ENCODE data around the gene ASCC1.

Gene ASCC1

GRCh38 chr10:72186258-72186981, 29.7 kb downstream of the ASCC1 start:
- Histone ChIP-seq H3K4me2 (ENCODE audit: low read length) (no peak overlapping the region), H2AFZ (no peak overlapping the region), H3K4me1 (no peaks in the 10 kb centered on the region), H3K4me3 (ENCODE audit: low read depth, low read length) (peak overlapping the region; percentile 16), H3K9ac (no peak overlapping the region), H3K9me3 (ENCODE audit: control insufficient read depth, low read length) (no peaks in the 10 kb centered on the region), H3K79me2 (no peaks in the 10 kb centered on the region), H3K27ac (peak overlapping the region; percentile 72), H3K27me3 (ENCODE audit: control insufficient read depth, insufficient read depth, low read length) (no peaks in the 10 kb centered on the region), H3K36me3 (ENCODE audit: control insufficient read depth, insufficient read depth, low read length) (no peaks in the 10 kb centered on the region)
- TF ChIP-seq CTCF (IDR thresholded peaks at IDR 0.05), result no peak

- no peaks in the 10 kb centered on the region for H3K36me3 ChIP-seq (ENCODE audit: control insufficient read depth, insufficient read depth, low read length)
- H3K4me2 ChIP-seq (ENCODE audit: low read length), result no peak overlapping the region
- H3K4me1 ChIP-seq, result no peaks in the 10 kb centered on the region
- no peak overlapping the region for H3K27ac ChIP-seq
- no peak overlapping the region for H3K4me3 ChIP-seq (ENCODE audit: low read depth, low read length)
- no peaks in the 10 kb centered on the region for H3K9me3 ChIP-seq (ENCODE audit: control insufficient read depth, low read length)
- no peak overlapping the region for H2AFZ ChIP-seq
- no peak for TF ChIP-seq CTCF (IDR thresholded peaks at IDR 0.05)
- H3K79me2 ChIP-seq, result no peaks in the 10 kb centered on the region
- H3K27me3 ChIP-seq (ENCODE audit: control insufficient read depth, insufficient read depth, low read length), result no peaks in the 10 kb centered on the region
- H3K9ac ChIP-seq, result no peak overlapping the region
These were observed 31.9 kb downstream of the ASCC1 start for GRCh38 chr10:72184156-72184555.

- TF ChIP-seq CTCF (IDR thresholded peaks at IDR 0.05), result no peak
- no peak overlapping the region for H3K9ac ChIP-seq
- no peaks in the 10 kb centered on the region for H3K4me1 ChIP-seq
- H3K36me3 ChIP-seq (ENCODE audit: control insufficient read depth, insufficient read depth, low read length), result no peaks in the 10 kb centered on the region
- no peaks in the 10 kb centered on the region for H3K9me3 ChIP-seq (ENCODE audit: control insufficient read depth, low read length)
- H2AFZ ChIP-seq, result no peak overlapping the region
- H3K27ac ChIP-seq, result no peak overlapping the region
- no peaks in the 10 kb centered on the region for H3K79me2 ChIP-seq
- H3K4me2 ChIP-seq (ENCODE audit: low read length), result no peak overlapping the region
- H3K4me3 ChIP-seq (ENCODE audit: low read depth, low read length), result no peak overlapping the region
- no peaks in the 10 kb centered on the region for H3K27me3 ChIP-seq (ENCODE audit: control insufficient read depth, insufficient read depth, low read length)
These were observed 38.6 kb downstream of the ASCC1 start for GRCh38 chr10:72177454-72177853.

- no peak for TF ChIP-seq CTCF (IDR thresholded peaks at IDR 0.05)
- no peak overlapping the region for H3K27ac ChIP-seq
- no peaks in the 10 kb centered on the region for H3K27me3 ChIP-seq (ENCODE audit: control insufficient read depth, insufficient read depth, low read length)
- no peaks in the 10 kb centered on the region for H3K79me2 ChIP-seq
- H3K9me3 ChIP-seq (ENCODE audit: control insufficient read depth, low read length), result no peaks in the 10 kb centered on the region
- no peak overlapping the region for H2AFZ ChIP-seq
- no peaks in the 10 kb centered on the region for H3K4me1 ChIP-seq
- no peak overlapping the region for H3K9ac ChIP-seq
- no peak overlapping the region for H3K4me3 ChIP-seq (ENCODE audit: low read depth, low read length)
- no peaks in the 10 kb centered on the region for H3K36me3 ChIP-seq (ENCODE audit: control insufficient read depth, insufficient read depth, low read length)
- H3K4me2 ChIP-seq (ENCODE audit: low read length), result no peak overlapping the region
These were observed 39.4 kb downstream of the ASCC1 start for GRCh38 chr10:72176701-72177100.

- no peak overlapping the region for H2AFZ ChIP-seq
- H3K79me2 ChIP-seq, result no peaks in the 10 kb centered on the region
- H3K4me1 ChIP-seq, result no peaks in the 10 kb centered on the region
- no peak overlapping the region for H3K9ac ChIP-seq
- H3K27me3 ChIP-seq (ENCODE audit: control insufficient read depth, insufficient read depth, low read length), result no peaks in the 10 kb centered on the region
- no peaks in the 10 kb centered on the region for H3K36me3 ChIP-seq (ENCODE audit: control insufficient read depth, insufficient read depth, low read length)
- no peak overlapping the region for H3K27ac ChIP-seq
- TF ChIP-seq CTCF (IDR thresholded peaks at IDR 0.05), result no peak
- no peaks in the 10 kb centered on the region for H3K9me3 ChIP-seq (ENCODE audit: control insufficient read depth, low read length)
- no peak overlapping the region for H3K4me2 ChIP-seq (ENCODE audit: low read length)
- H3K4me3 ChIP-seq (ENCODE audit: low read depth, low read length), result no peak overlapping the region
These were observed 40.9 kb downstream of the ASCC1 start for GRCh38 chr10:72175149-72175548.

All from parathyroid adenoma (tissue), 2 donors.